CD4-positive, alpha-beta T cell treated with Interleukin-4 for 4 hours (primary cell): ENCODE results near the gene ANO2.

Source experiments
- DNase-seq: peaks from one replicate; pipeline ENCODE4 v3.0.0-alpha.2; 2020

Gene ANO2

DNA sequence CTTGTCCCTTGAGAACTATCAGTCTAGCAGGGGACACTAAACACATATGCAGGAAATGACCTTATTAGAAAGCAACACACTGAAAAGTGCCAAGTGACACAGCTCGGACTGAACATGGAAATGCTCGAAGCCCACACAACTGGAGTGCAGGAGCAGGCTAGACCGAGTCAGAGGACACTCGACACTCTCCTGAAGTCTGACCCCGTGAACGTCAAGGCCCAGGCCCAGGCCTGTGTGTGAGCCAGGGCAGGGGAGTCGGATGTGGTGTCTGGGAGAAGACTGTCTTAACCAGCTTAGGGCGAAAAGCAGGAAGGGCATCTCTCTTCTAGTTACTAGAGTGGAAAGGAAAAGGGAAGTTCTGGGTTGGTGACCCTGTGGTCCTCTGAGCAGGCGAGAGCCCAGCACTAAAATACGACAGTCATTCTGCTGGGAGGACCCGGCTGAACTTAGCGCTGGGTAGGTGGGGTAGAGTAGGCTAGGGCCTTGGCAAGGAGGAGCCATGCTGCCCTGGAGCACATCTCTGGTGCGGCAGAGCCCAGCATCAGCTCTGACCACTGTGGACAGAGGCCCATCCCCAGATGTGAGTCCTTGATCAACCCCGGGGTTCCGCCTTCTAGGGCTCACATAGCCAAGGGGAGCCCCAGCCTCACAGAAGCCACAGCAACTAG is 420.2 kb downstream of the ANO2 start:
- DNase-seq, result no peak

DNA sequence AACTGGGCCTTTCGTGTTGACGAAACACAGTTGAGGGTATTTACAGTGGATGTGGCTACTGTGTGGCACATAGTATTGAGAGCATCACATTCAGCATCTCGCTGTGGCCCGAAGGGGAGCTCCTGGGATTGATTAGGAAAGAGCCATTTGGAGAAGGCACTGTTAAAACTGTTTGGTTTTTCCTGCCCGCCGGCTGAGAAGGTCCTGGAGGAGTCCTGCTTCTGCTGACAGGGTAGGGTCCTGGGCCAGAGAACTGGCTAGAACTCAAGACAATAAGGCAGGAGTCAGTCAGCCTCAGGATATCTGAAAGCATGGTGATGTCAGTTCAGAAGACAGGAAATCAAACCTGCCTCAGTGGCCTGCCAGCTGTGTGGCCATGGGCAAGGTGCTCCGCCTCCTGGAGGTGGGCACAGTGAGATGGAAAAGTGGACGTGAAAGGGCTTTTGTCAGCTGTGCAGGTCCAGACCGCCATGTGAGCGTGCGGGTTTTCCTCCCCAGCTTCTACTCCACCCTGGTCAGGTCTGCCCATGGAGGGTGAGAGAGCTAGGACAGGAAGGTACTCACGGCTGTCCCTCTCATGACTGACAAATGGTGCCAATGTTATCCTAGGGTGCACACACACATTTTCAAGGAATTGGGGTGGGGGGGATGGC is 420.8 kb downstream of the ANO2 start:
- no peak for DNase-seq

DNA sequence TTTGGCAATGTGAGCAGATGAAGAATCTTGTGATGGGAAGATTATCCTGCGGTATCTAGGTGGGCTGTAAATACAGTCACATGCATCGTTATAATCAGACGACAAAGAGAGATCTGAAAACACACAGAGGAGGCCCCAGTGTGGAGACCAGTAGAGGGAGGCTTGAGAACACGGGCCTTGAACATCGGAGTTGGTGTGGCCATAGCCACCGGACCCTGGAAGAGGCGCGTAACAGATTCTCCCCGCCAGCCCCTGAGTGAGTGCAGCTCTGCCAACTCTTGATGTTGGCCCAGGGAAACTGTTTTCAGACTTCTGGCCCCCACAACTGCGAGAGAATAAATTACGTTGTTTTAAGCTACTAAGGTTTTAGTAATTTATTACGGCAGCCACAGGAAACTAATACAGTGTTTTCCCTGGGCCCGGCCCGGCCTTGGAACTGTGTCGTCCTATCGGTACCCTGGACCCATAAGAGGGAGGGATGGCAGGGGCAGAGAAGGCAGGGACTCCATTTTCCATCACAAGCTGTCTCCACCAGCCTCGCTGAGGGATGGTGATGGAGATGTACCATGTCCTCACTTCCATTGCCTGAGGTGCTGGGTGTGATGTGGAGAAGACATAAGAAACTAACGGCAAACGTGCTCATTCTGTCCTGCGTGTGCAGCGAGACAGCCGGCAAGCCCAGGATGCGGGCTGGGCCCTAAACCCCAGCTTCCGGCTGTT is 421.5 kb downstream of the ANO2 start:
- DNase-seq, result no peak

DNA sequence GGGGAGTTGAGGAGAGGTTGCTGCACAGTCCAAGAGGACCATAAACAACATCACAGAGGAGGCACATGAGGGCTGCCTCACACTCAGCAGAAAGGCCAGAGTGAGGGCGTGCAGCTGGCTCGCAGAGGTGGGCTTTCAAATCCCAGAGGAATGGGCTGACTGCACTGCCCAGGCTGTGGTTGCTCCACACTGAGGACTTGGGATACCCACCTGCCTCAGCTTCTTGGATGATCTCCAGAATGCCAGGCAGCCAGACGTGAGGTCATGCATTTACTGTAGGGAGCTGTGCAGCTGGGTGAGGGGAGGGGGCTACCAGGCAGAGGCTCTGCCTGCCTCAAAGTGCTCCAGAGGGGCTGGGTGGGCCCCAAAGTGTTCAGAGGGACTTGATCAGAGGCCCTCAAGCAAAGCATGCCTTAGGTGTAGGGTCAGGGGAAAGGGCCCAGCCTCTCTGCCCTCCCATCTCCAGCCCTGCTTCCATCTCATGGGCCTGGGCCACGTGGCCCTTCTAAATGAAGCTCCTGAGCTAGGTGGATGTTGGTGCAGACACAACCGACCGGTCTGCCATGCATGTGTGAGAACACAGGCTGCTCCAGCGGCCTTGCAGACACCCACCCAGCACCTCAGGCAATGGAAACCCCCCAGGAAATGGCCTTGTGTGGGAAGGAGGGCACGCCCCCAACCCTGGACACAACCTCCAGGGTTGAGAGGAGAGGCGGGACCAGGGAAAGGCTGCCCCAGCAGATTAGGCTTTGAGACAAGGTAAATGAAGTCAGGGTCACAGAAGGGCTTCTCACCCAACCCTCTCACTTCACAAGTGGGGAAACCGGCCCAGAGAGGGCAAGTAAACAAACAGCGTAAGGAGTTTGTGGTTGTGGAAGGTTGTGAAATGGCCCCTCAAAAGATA is 422.4 kb downstream of the ANO2 start:
- DNase-seq, result no peak

DNA sequence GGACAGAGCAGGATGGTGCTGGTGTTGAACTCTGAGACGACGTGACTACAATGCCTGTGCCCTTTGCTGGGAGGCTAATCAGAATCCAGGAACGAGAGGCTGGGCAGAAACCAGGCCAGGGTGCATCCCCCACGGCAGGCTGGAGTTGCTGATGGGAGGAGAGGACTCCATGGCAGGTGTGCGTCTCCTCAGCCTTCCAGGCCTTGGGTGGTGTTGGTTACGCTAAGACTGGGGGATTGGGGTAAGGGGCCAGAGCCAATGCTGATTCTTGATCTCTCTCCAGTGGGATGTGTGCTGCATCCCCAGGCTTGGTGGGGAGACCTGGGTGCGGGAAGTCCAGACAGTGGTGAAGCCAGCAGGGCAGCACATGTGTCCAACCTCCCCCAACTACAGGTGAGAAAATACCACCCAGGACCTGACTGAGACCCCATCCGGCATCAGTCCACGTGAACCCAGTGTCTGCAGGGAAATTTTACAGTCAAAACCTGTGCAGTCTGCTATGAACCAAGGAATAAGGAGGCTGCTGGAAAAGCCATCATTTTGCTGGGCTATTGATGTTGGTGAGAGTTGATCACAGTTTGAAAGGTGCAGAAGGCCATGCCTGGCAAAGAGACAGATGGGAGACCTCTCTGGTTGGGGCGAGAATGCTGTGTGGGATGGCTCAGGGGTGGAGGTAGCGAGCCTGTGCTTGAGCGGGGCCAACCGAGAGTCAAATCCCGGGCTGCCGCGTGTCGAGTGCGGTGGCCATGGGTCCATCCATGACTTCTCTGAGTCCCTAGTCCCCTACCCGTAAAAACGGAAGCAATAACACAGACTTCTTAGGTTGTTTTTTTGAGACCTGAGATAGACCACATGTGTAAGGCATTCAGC is 423.4 kb downstream of the ANO2 start:
- no peak for DNase-seq

DNA sequence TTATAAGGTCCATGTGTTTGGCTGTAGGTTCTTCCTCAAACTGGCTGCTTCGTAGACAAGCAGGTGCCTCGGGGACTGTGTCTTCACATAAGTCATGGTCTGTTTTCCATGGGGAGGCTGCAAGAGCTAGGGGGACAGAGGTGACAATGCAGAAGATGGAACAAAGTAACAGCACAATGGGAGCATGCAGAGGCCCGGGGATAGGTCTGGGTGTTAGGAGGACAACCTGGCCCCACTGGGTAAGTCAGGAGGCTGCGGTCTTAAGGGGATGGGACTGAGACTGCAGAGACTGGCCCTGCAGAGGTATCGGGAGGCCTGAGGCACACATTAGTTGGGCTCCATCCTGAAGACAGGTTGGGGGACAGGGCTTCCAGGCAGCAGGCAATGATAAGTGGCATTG is 424.2 kb downstream of the ANO2 start:
- DNase-seq, result no peak

DNA sequence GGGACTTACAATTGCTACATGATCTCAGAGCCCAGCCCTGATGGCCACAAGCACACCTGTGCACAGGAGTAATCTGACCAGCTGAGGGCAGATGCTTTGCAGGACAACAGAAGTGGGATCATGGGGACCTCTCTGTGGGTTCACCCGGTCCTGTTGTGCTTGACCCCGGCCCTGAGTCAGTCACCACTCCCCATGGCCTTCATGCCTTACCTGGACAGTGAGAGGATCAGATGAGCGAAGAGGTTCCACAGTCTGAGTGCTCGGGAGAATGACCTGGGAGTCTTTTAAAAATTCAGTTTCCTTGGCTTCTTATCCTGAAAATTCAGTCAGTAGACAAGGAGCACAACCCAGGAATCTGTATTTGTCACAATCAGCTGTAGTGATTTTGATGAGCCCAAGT is 425.0 kb downstream of the ANO2 start:
- DNase-seq, result no peak

DNA sequence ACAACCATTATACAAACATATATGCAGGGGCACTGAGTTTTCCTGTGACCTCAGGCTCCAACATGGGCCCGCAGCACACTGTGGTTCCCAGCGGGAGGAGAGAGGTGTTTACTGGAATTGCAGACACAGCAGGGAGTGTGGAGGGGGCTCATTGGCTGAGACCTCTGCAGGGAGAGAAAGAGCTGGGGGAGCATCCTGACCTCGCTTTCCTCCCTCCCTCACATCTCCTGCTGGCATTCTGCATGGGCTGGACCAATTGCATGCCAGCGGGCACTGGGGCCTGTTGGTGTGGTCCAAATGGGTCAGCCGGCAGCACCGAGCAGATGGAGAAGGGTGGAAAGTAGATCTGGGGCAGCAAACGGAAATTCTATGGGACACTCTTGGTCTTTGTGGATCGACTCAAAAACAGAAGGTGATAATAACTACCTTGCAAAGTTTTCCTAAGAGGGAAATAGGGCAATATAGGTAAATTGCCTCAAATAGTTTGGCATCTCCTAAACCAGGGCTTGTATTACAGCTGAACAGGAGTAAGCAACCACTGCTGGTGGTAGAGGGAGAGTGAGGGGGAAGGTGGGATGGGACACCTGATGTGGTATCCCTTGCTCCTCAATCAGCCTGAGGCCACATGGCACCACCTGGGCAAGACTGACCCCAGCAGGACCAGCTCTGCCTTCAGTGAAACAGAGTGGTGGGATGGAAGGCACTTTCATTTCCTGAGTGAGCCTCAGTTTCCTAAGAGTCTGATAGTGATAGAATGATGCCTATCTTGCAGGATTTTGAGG is 426.3 kb downstream of the ANO2 start:
- no peak for DNase-seq

DNA sequence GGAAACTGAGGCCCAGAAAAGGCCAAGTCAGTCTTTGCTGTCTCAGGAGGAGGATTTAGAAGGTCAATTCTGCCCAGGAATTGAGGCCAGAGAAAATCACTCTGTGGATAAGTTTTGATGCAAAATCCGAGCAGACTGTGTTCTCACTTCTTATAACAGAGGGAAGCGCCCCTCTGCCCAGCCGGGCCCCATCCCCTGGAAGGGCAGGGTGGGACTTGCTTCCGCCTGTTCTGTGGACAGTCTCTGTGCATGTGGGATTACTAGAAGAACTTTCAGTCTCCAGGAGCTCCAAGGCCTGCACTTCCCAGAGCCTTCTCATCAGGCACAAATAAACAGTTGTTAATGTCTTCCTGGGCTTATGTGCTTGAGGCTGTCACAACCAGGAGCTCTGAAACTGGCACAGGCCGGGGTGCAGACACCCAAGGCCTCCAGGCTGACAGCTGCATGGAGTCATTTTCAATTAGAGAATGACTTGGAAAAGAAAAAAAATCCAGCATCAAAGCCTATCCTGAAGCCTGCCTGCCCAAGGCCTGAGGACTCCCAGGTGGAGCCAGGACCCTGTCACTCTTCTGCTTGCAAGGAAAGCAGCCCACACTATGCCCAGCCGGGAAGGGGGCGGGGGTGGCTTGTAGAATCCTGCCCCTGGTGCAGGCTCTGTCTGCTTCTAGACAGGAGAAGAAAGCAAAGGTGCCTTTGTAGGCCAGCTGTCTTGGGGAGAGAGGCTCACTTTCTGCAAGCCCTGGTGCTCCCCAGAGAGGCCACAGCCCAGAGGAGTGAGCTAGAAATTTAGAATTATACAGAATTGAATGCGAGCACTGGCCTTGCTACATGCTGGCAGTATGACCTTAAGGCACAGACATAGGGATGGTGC is 428.5 kb downstream of the ANO2 start:
- DNase-seq, result no peak

DNA sequence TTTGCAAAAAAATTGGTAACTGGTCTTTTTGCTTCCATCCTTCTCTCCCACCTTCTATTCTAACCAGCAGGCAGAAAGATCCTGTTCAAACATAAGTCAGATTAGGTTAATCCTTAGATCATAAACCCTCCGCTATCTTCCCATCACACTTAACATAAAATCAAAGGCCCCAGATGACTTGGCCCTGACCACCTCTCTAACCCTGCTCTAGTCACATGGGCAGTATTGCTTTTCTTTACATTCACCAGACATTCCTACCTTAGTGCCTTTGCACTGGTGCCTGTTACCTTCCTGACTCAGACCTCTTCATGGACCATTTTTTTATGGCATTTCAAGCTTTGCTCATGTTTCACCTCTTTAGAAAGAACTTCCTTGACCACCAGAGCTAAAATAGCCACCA is 429.6 kb downstream of the ANO2 start:
- no peak for DNase-seq

DNA sequence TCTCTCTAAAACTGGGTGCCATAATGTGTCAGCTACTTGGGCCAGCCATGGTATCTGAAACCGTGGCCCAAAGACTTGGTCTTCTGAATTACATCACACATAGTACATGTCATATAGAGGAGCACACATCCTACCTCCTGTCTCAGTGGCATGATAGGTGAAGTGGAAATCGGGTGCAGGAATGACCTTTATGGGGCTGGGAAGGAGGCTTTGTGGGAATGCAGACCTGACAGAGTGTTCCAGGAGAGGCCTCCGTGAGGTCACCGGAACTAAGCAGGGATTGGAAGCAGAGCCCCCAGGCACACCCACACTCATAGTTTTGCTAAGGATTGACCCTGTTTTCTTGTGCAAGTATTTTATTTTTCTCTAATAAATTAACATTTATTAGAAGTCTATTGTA is 430.5 kb downstream of the ANO2 start:
- DNase-seq, result no peak

DNA sequence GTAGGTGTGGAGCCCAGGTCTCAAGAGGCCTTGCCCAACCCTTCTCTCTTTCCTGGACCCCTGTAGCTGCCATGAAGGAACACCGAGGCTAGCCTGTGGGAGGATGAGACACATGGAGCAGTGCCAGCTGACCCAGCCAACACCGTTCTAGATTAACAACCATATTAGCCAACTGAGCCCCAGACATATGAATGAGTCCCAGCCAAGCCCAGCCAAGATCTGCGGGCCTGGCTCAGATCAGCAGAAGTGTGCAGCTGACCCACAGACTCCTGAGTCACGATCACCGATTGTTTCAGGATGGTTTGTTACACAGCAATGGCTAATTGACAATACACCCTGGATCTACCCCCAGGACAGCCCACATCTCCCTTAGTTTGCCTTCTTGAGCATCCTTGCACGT is 431.0 kb downstream of the ANO2 start:
- DNase-seq, result no peak

DNA sequence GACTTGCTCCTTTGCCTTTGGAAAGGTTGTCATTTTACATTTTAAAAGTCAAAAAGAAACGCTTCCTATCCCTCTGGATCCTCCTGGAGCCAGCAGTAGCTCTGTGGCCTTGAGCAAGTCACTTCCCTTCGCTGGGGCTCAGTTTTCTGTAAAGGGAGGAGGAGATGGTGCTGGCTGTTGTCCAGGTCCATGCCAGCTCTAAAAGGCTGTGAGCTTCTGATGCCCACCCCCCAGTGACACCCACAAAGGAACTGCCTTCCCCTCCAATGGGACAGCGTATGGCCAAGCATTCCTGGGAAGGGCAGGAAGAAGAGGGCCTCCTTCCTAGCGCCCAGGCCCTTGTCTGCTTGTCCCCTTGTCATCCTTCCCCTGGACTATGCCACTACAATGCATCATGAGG is 431.7 kb downstream of the ANO2 start:
- DNase-seq, result no peak
